GM21717 (cell line): ENCODE results near the gene SH3TC2.

Source experiments
- ATAC-seq: cut with Tn5 transposase; IDR thresholded peaks from one replicate; pipeline ENCODE4 v1.9.1; 2021; ENCODE audit warnings: mild to moderate bottlenecking, moderate library complexity; ENCODE audit not compliant: unreplicated experiment

SH3TC2 gene

DNA sequence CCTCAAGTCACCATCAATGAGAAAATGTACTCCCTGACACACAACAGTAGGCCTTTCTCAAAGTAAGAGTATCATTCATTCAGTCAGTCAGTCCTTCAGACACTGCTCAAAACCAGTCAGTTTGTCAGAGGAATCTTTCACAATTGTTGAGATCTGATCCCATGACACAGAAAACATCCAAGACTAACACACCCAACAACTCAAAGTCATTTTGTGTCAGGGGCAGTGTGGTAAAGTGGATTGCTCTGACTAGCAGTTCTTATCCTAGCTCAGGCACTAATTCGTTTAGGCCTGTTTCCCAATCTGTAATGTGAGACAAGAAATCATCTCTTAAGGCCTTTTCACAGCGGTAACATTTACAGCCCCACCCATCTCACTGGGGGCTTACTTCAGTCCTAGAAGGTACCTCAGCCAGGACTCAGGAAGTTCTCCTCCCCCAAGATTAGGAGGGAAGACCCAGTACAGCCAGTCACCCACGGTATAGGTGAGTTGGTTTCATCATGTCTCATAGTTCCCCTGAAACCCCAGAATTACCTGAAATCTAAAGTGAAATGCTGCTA lies 31.9 kb downstream of the SH3TC2 start:
- no peak for ATAC-seq

- ATAC-seq, result no peak
Measured at GRCh38 chr5:149030392-149030791, 32.5 kb downstream of the SH3TC2 start.

- no peak for ATAC-seq
Measured at GRCh38 chr5:149028984-149029383, 33.9 kb downstream of the SH3TC2 start.

- ATAC-seq, result no peak
Measured at GRCh38 chr5:149028161-149028560, 34.7 kb downstream of the SH3TC2 start.

GRCh38 chr5:149027636-149028035 lies 35.2 kb downstream of the SH3TC2 start:
- no peak for ATAC-seq

DNA sequence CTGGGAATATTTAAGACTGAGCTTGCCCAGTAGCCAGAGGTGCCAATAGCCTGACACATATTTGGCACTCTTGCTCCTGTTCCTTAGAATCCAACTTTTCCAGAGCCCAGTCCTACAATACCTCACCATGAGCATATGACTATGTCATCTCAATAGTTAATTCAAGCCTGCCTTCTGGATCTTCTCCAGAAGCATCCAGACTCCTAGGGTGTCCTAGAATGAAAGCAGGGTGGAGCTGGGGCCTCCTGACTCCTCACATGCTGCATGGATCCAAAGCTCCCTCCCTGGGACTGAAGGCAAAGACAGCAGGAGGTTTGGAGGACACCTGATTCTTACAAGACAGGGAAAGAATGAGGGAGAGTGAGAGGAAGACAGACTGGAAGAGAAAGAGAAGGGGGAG lies 37.9 kb downstream of the SH3TC2 start:
- no peak for ATAC-seq

DNA sequence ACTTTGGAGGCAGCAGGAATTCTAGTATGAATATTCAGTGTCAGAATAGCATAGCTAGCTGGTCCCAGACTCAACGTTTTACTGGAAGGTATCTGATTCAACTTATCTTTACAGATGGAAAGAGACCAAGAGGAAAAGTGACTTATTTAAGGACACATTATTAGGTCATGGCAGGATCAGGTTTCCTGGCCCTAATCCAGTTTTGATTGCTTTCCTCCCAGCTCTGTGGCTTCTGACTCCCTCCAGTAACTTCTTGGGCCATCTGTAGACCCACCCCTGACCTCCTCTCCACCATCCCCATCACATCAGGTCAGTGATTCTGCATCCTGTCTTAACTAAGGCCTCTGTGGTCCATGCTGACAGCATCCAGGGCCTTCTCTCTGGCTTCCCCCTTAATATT lies 38.4 kb downstream of the SH3TC2 start:
- ATAC-seq, result no peak

DNA sequence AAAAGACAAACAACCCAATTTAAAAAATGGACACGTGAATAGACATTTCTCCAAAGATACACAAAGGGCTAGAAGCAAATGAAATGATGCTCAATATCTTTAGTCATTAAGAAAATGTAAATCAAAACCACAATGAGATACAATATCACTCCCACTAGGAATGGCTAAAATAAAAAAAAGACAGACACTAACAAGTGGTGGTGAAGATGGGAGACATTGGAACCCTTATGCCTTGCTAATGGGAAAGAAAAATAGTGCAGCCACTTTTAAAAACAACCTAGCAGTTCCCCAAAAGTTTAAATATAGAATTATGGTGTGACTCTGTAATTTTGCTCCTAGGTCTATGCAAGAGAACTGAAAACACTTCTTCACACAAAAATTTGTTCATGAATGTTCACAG lies 40.7 kb downstream of the SH3TC2 start:
- no peak for ATAC-seq

DNA sequence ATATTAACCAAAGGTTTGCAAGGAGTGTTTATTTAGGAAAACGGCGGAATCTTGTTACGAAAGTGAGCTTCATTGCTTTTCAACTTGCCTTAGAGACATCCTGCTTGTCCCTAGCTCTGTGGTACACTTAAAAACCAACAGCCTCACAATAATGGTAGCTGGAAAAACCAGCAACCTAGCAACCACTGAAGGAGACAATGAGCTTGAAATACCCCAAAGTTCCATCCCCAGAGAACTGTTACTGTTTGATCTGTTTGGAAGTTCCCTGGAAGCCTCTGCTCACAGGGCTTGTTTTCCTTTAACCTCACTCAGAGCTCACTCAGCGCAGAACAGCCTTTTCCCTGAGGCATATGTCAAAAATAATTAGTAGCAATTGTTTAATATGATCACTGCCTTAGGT lies 43.2 kb downstream of the SH3TC2 start:
- no peak for ATAC-seq

DNA sequence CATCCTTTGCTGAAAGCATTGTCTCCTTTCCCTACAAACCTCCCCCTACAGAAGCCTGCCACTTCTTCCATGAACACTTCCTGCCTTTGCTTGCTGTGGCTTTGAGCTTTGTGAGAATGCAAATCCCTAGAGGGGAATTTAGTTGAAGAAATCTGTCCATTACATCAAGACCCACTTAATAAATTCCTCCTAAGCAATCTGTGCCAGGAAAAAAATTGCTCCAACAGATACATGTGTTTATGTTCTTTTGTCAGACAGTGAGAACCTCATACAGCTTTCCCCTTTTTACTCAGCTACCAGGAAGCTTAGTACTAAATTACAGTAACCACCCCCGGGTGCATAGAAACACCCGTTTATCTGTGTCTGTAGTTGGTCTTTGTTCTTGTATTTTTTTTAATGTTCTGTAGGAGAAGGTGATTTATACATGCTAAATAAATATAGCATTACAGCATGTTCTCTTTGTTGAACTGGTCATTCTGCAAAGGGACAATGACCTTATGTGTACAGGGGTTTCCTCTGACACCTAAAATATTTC lies 43.9 kb downstream of the SH3TC2 start:
- no peak for ATAC-seq

GRCh38 chr5:149017636-149018035 lies 45.2 kb downstream of the SH3TC2 start:
- ATAC-seq, result no peak

- ATAC-seq, result no peak
Measured at GRCh38 chr5:149015561-149015960, 47.3 kb downstream of the SH3TC2 start.

- no peak for ATAC-seq
Measured at GRCh38 chr5:149015126-149015525, 47.7 kb downstream of the SH3TC2 start.

- ATAC-seq, result no peak
Measured at GRCh38 chr5:149014571-149015031, 48.3 kb downstream of the SH3TC2 start.

- ATAC-seq, result no peak
Measured at GRCh38 chr5:149013796-149014195, 49.1 kb downstream of the SH3TC2 start.

GRCh38 chr5:149012350-149012749 lies 50.5 kb downstream of the SH3TC2 start:
- no peak for ATAC-seq

GRCh38 chr5:149011728-149012127 lies 51.1 kb downstream of the SH3TC2 start:
- ATAC-seq, result no peak

DNA sequence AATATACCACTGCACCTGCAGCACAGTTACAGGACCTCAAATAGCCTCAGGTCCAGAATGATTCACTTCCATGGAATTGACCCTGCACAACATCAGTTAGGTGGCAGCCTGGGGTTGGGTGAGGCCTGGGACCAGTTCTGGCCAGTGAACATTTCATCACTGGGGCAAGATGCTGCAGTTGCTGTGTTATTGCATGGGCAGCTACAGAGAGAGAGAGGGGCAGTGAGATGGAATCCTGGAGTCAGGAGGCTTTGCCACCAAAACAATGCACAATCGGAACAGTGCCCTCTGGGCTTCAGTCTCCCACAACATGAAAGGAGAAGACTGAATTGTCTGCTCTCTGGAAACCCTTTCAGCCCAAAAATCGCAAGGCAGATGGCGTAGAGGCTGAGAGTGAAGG lies 51.8 kb downstream of the SH3TC2 start:
- no peak for ATAC-seq

DNA sequence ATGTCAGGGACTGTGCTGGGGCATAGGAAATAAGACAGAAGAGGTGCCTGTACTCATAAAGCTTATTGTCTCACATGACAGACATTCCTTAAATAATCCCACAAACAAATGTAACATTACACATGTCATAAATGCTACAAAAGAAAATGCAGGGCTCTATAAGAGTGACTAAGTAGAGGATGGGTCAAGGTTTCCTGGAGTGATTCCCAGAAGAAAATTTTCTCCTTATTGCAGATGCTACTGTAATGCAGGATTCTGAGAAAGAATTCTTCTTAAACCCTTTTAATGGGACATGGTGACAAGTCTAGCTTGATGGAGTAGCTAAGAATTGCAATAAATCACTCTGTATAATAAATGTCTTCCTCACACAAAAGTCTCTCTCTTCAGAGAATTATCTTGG lies 55.7 kb downstream of the SH3TC2 start:
- ATAC-seq, result no peak

- no peak for ATAC-seq
Measured at GRCh38 chr5:149006426-149006825, 56.4 kb downstream of the SH3TC2 start.

DNA sequence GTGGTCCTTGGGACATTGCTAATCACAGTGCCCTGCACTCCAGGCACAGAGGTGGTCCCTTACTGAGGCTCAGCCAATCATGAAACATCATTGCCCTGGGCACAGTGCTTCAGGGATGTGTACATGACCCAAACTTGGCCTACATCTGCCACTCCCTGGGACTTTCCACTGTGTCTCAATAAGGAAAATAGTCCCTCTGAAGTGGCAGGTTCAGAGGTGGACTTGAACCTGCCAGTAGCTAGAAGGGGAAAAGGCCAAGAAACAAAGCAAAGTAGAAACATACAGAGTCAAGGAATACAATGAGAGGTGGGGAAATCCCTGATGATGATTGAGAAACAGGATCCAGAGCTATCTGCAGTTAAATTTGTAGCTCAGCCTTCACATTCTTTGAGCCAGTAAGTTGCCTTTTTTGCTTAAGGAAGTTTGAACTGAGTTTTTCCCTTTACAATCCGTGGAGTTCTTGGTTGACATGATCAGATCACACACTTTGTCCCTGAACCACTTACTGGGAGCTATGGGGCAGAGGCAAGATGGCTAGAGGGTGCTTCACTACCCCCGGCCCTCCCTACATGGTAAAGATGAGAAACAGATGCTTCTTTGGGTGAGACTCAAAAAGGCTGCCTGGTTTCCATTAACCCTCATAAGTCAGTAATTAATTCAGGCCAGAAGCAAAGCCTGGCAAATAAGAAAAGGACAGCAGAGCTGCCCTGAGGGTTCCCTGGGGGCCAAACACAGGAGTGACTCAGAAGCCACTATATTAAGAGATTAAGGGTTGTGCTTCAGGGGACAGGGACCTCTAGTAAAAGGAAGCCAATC lies 57.6 kb downstream of the SH3TC2 start:
- ATAC-seq, result no peak

DNA sequence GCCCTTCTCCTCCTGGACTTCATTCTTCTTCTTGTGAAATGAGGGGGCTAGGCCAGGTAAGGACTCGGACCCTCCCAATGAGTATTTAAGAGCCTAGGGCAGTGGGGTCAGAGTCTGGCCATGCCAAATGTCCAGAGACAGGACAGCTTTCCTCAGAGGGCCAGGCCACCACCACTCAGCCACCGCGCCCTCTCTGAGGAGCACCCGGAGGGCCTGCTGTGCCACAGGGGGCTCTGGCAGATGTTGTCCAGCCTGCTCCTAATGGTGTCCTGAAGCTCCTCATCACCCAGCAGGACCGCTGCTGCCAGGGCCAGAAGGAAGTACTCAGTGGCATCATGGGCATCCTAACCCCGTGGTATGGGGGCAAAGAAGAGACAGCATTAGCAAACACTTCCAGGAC lies 58.3 kb downstream of the SH3TC2 start:
- no peak for ATAC-seq
